ENCODE results near the gene PCDHGA6. TPM values are rescaled to one million over a fixed set of nuclear protein-coding genes. Genes with fewer than 3 reads are reported as not detected.
"Not testable (repeated sequence)": the region's sequence is repeated elsewhere in the genome, so short reads cannot be mapped to it uniquely, and the experiment has no call there.

PCDHGA6 gene
- total RNA-seq, 1 donor from 2014 or later: 2.2 TPM

- DNase-seq: not testable (repeated sequence)
Measured at GRCh38 chr5:141394401-141395187, 20.9 kb downstream of the PCDHGA6 start.

- peak; percentile 68 for DNase-seq
Measured at GRCh38 chr5:141397756-141398551, 24.3 kb downstream of the PCDHGA6 start, which contains the start of gene PCDHGB5. TSS of gene PCDHGB5 (plus strand) at chr5:141397947. CDS start at chr5:141398128, 181 bp downstream.

GRCh38 chr5:141398608-141399007 lies 24.9 kb downstream of the PCDHGA6 start:
- no peak for DNase-seq

GRCh38 chr5:141399555-141400258 lies 26.0 kb downstream of the PCDHGA6 start:
- DNase-seq: no peak

GRCh38 chr5:141402553-141403243 lies 29.0 kb downstream of the PCDHGA6 start, which contains the start of gene PCDHGA9:
TSS of gene PCDHGA9 (plus strand) at chr5:141402778. CDS start at chr5:141402953, 175 bp downstream.
- peak; percentile 63 for DNase-seq

- DNase-seq: no peak
Measured at GRCh38 chr5:141403387-141403786, 29.7 kb downstream of the PCDHGA6 start.

GRCh38 chr5:141407790-141408505 lies 34.3 kb downstream of the PCDHGA6 start, which contains the start of gene PCDHGB6:
TSS of gene PCDHGB6 (plus strand) at chr5:141408021. CDS start at chr5:141408203, 182 bp downstream.
- peak; percentile 62 for DNase-seq

- no peak for DNase-seq
Measured at GRCh38 chr5:141409598-141410306, 36.1 kb downstream of the PCDHGA6 start.

- DNase-seq: no peak
Measured at GRCh38 chr5:141411575-141411974, 37.9 kb downstream of the PCDHGA6 start.

GRCh38 chr5:141412854-141413539 lies 39.3 kb downstream of the PCDHGA6 start, which contains the start of gene PCDHGA10:
TSS of gene PCDHGA10 (plus strand) at chr5:141412987. CDS start at chr5:141413176, 189 bp downstream.
- DNase-seq: peak; percentile 83

GRCh38 chr5:141413540-141414069 lies 39.9 kb downstream of the PCDHGA6 start:
- DNase-seq: no peak

GRCh38 chr5:141414548-141415274 lies 41.0 kb downstream of the PCDHGA6 start:
- not testable (repeated sequence) for DNase-seq

- not testable (repeated sequence) for DNase-seq
Measured at GRCh38 chr5:141415275-141415618, 41.6 kb downstream of the PCDHGA6 start.

GRCh38 chr5:141417494-141418172 lies 43.9 kb downstream of the PCDHGA6 start, which contains the start of gene PCDHGB7:
TSS of gene PCDHGB7 (plus strand) at chr5:141417677. CDS start at chr5:141417860, 183 bp downstream.
- peak; percentile 88 for DNase-seq

GRCh38 chr5:141419074-141419880 lies 45.6 kb downstream of the PCDHGA6 start:
- DNase-seq: no peak

GRCh38 chr5:141420855-141421488 lies 47.3 kb downstream of the PCDHGA6 start, which contains the start of gene PCDHGA11:
TSS of gene PCDHGA11 (plus strand) at chr5:141421051. CDS start at chr5:141421228, 177 bp downstream.
- peak; percentile 88 for DNase-seq

GRCh38 chr5:141421489-141421855 lies 47.8 kb downstream of the PCDHGA6 start:
- DNase-seq: no peak
